HEK293 (cell line): ENCODE measurements around the gene API5.

Experiments used
- GLI2 ChIP-seq: fragments of 450-650 bp; formaldehyde crosslinking; IDR thresholded peaks from 2 replicates; pipeline ENCODE4; 2017; ENCODE audit warnings: missing biosample characterization, missing genetic modification characterization, low read depth, borderline replicate concordance
- GLIS1 ChIP-seq: fragments of 450-650 bp; formaldehyde crosslinking; IDR thresholded peaks from 2 replicates; pipeline ENCODE4 v1.5.1; 2016; ENCODE audit warnings: missing biosample characterization, missing genetic modification characterization
- KLF1 ChIP-seq: fragments of 450-650 bp; formaldehyde crosslinking; IDR thresholded peaks from 2 replicates; pipeline ENCODE4 v1.5.1; 2016; ENCODE audit warnings: missing biosample characterization, missing genetic modification characterization
- KLF10 ChIP-seq: fragments of 450-650 bp; IDR thresholded peaks from 2 replicates; pipeline ENCODE4 v1.5.1; 2018; ENCODE audit warnings: missing biosample characterization, mild to moderate bottlenecking, missing genetic modification characterization
- KLF9 ChIP-seq: fragments of 450-650 bp; formaldehyde crosslinking; IDR thresholded peaks from 2 replicates; pipeline ENCODE4 v1.5.1; 2016; ENCODE audit warnings: missing biosample characterization, missing genetic modification characterization, low read depth
- MZF1 ChIP-seq: fragments of 450-650 bp; formaldehyde crosslinking; IDR thresholded peaks from 2 replicates; pipeline ENCODE4 v1.5.1; 2017; ENCODE audit warnings: missing biosample characterization, missing genetic modification characterization, borderline replicate concordance
- PATZ1 ChIP-seq: fragments of 450-650 bp; formaldehyde crosslinking; IDR thresholded peaks from 2 replicates; pipeline ENCODE4 v1.5.1; 2016; ENCODE audit warnings: missing biosample characterization, missing genetic modification characterization
- PBX3 ChIP-seq: sonication (generic); formaldehyde crosslinking; IDR thresholded peaks from 2 replicates; pipeline ENCODE4 v1.8.1; 2022; ENCODE audit warnings: mild to moderate bottlenecking, moderate library complexity, missing genetic modification reagents
- SP2 ChIP-seq: fragments of 450-650 bp; formaldehyde crosslinking; IDR thresholded peaks from 2 replicates; pipeline ENCODE4 v1.5.1; 2016; ENCODE audit warnings: missing biosample characterization, missing genetic modification characterization
- YY1 ChIP-seq: fragments of 450-650 bp; formaldehyde crosslinking; IDR thresholded peaks from 2 replicates; pipeline ENCODE4 v1.5.1; 2018; ENCODE audit warnings: missing biosample characterization, missing genetic modification characterization
- ZBTB20 ChIP-seq: fragments of 450-650 bp; formaldehyde crosslinking; IDR thresholded peaks from 2 replicates; pipeline ENCODE4 v1.5.1; 2016; ENCODE audit warnings: missing biosample characterization, missing genetic modification characterization
- ZBTB44 ChIP-seq: fragments of 450-650 bp; IDR thresholded peaks from 2 replicates; pipeline ENCODE4 v1.5.1; 2018; ENCODE audit warnings: missing biosample characterization, mild to moderate bottlenecking, missing genetic modification characterization
- ZBTB48 ChIP-seq: fragments of 450-650 bp; formaldehyde crosslinking; IDR thresholded peaks from 2 replicates; pipeline ENCODE4 v1.5.1; 2016; ENCODE audit warnings: missing biosample characterization, missing genetic modification characterization
- ZEB2 ChIP-seq: fragments of 450-650 bp; formaldehyde crosslinking; IDR thresholded peaks from 2 replicates; pipeline ENCODE4 v1.5.1; 2016; ENCODE audit warnings: missing biosample characterization, missing genetic modification characterization
- ZNF2 ChIP-seq: fragments of 450-650 bp; formaldehyde crosslinking; IDR thresholded peaks from 2 replicates; pipeline ENCODE4 v1.5.1; 2016; ENCODE audit warnings: missing biosample characterization, missing genetic modification characterization
- ZNF223 ChIP-seq: fragments of 450-650 bp; formaldehyde crosslinking; IDR thresholded peaks from 2 replicates; pipeline ENCODE4 v1.5.1; 2016; ENCODE audit warnings: missing biosample characterization, missing genetic modification characterization
- ZNF24 ChIP-seq: fragments of 450-650 bp; formaldehyde crosslinking; IDR thresholded peaks from 2 replicates; pipeline ENCODE4 v1.5.1; 2016; ENCODE audit warnings: missing biosample characterization, missing genetic modification characterization
- ZNF280D ChIP-seq: fragments of 450-650 bp; formaldehyde crosslinking; IDR thresholded peaks from 2 replicates; pipeline ENCODE4 v1.5.1; 2016; ENCODE audit warnings: missing biosample characterization, missing genetic modification characterization
- ZNF302 ChIP-seq: fragments of 450-650 bp; formaldehyde crosslinking; IDR thresholded peaks from 2 replicates; pipeline ENCODE4 v1.5.1; 2016; ENCODE audit warnings: missing biosample characterization, missing genetic modification characterization, low read depth
- ZNF324 ChIP-seq: fragments of 450-650 bp; formaldehyde crosslinking; IDR thresholded peaks from 2 replicates; pipeline ENCODE4 v1.5.1; 2016; ENCODE audit warnings: missing biosample characterization, missing genetic modification characterization
- ZNF37A ChIP-seq: fragments of 450-650 bp; IDR thresholded peaks from 2 replicates; pipeline ENCODE4 v1.5.1; 2018; ENCODE audit warnings: missing biosample characterization, missing genetic modification characterization
- ZNF426 ChIP-seq: fragments of 450-650 bp; formaldehyde crosslinking; IDR thresholded peaks from 2 replicates; pipeline ENCODE4 v1.5.1; 2017; ENCODE audit warnings: missing biosample characterization, missing genetic modification characterization, mild to moderate bottlenecking, inconsistent platforms, moderate library complexity
- ZNF555 ChIP-seq: fragments of 450-650 bp; formaldehyde crosslinking; conservative IDR thresholded peaks from 2 replicates; pipeline ENCODE4 v1.5.1; 2017; ENCODE audit warnings: missing biosample characterization, mild to moderate bottlenecking, missing genetic modification characterization, inconsistent platforms
- ZNF561 ChIP-seq: fragments of 450-650 bp; IDR thresholded peaks from 2 replicates; pipeline ENCODE4 v1.5.1; 2018; ENCODE audit warnings: missing biosample characterization, missing genetic modification characterization, borderline replicate concordance
- ZNF610 ChIP-seq: fragments of 450-650 bp; formaldehyde crosslinking; IDR thresholded peaks from 2 replicates; pipeline ENCODE4 v1.5.1; 2016; ENCODE audit warnings: missing biosample characterization, missing genetic modification characterization, borderline replicate concordance
- ZNF626 ChIP-seq: fragments of 450-650 bp; sonication (Bioruptor Pico); formaldehyde crosslinking; IDR thresholded peaks from 2 replicates; pipeline ENCODE4 v1.5.1; 2018; ENCODE audit warnings: missing biosample characterization, missing genetic modification characterization, inconsistent platforms
- ZNF629 ChIP-seq: fragments of 450-650 bp; formaldehyde crosslinking; IDR thresholded peaks from 2 replicates; pipeline ENCODE4 v1.5.1; 2017; ENCODE audit warnings: missing biosample characterization, missing genetic modification characterization
- ZNF704 ChIP-seq: fragments of 450-650 bp; formaldehyde crosslinking; IDR thresholded peaks from 2 replicates; pipeline ENCODE4 v1.5.1; 2016; ENCODE audit warnings: missing biosample characterization, missing genetic modification characterization
- ZNF792 ChIP-seq: fragments of 450-650 bp; formaldehyde crosslinking; IDR thresholded peaks from 2 replicates; pipeline ENCODE4 v1.5.1; 2016; ENCODE audit warnings: missing biosample characterization, missing genetic modification characterization
- ZSCAN30 ChIP-seq: fragments of 450-650 bp; IDR thresholded peaks from 2 replicates; pipeline ENCODE4 v1.5.1; 2018; ENCODE audit warnings: missing biosample characterization, mild to moderate bottlenecking, missing genetic modification characterization, moderate library complexity

The API5 gene

DNA sequence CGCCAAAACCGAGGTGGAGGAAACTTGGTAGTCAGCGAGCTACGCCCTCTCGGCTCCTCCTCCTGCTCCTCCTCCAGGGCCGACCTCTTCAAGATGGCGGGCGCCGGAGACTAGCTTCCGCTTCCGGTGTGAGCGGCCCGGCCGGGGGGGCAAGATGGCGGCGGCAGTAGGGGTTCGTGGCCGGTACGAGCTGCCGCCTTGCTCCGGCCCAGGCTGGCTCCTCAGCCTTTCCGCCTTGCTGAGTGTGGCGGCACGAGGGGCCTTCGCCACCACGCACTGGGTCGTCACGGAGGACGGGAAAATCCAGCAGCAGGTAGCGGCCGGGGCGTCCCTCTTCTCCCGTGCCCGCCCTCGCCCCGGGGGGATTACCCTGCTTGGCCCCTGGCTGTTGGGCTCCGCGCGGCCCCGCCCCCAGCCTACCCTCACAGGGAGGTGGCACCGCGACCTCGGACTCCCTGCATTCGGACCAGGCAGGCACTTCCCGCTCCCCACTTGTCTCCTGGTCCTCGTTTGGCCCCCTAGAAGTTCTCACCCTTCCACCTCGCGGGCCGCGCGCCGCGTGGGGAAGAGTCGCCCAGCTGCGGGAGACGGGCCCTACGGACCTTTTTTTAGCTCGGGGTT, 47.1 kb downstream of the API5 start, which contains the start of gene TTC17 (continued):
- peak; percentile 47; the same call in 1 of the 2 replicates for TF ChIP-seq KLF10
- TF ChIP-seq ZNF561 = peak; percentile 54; the same call in 1 of the 2 replicates
- no peak for TF ChIP-seq ZNF792 (tag by site-specific recombination)
- TF ChIP-seq ZNF24 (tag by site-specific recombination) = 0 out of 2 replicates have a peak, but pooled peaks have one; percentile 15
- TF ChIP-seq ZBTB48 (tag by site-specific recombination) = peak; percentile 90
- no peak; the same call in 1 of the 2 replicates for TF ChIP-seq MZF1 (tag by site-specific recombination)
- peak; percentile 49; the same call in 1 of the 2 replicates for TF ChIP-seq ZSCAN30 (tag by site-specific recombination)
- TF ChIP-seq ZBTB20 (tag by site-specific recombination) = peak; percentile 57; the same call in 1 of the 2 replicates
- no peak for TF ChIP-seq ZNF37A (tag by site-specific recombination)
- TF ChIP-seq KLF9 (tag by site-specific recombination) = peak; percentile 87
- peak; percentile 52; the same call in 1 of the 2 replicates for TF ChIP-seq ZNF324 (tag by site-specific recombination)
- no peak for TF ChIP-seq ZNF555 (tag by site-specific recombination)
- no peak for TF ChIP-seq ZNF302 (tag by site-specific recombination)
- TF ChIP-seq ZNF2 (tag by site-specific recombination) = no peak
- no peak for TF ChIP-seq ZNF426 (tag by site-specific recombination)
- TF ChIP-seq ZBTB44 = no peak
- TF ChIP-seq YY1 = peak; percentile 94
- TF ChIP-seq ZNF610 (tag by site-specific recombination) = peak; percentile 36; the same call in 1 of the 2 replicates
- TF ChIP-seq SP2 (tag by site-specific recombination) = peak; percentile 83
- TF ChIP-seq ZNF223 (tag by site-specific recombination) = no peak
- TF ChIP-seq ZNF704 (tag by site-specific recombination) = no peak
- TF ChIP-seq ZNF626 (tag by site-specific recombination) = no peak
- TF ChIP-seq ZNF280D (tag by site-specific recombination) = peak; percentile 24; the same call in 1 of the 2 replicates
- TF ChIP-seq KLF1 (tag by site-specific recombination) = peak; percentile 91
- no peak for TF ChIP-seq GLI2 (tag by site-specific recombination)
- peak; percentile 98 for TF ChIP-seq PATZ1
- peak; percentile 89; the same call in 1 of the 2 replicates for TF ChIP-seq PBX3 (CRISPR knock-in tag)
- TF ChIP-seq ZEB2 (tag by site-specific recombination) = peak; percentile 69
- peak; percentile 64 for TF ChIP-seq ZNF629 (tag by site-specific recombination)
- peak; percentile 96 for TF ChIP-seq GLIS1 (tag by site-specific recombination)
